NB4 (cell line): ENCODE results near the gene ALDOA.

ENCODE experiments used
- DNase-seq: peaks from one replicate; pipeline ENCODE4 v3.0.0; 2010; ENCODE audit warnings: low read depth
- H3K4me3 ChIP-seq: one replicate; pipeline ENCODE4 v1.5.1; 2011; ENCODE audit warnings: mild to moderate bottlenecking, low read depth, low read length, moderate library complexity
- MYC ChIP-seq: IDR thresholded peaks from 2 replicates; pipeline ENCODE4 v1.6.1; 2011; ENCODE audit warnings: low read depth, low read length
- POLR2A ChIP-seq: IDR thresholded peaks from 2 replicates; pipeline ENCODE4 v1.6.1; 2011; ENCODE audit warnings: mild to moderate bottlenecking; ENCODE audit not compliant: insufficient read length; ENCODE audit errors: extremely low read depth
- TF ChIP-seq, protein P1 (sequence below): IDR thresholded peaks from 2 replicates; pipeline ENCODE4 v1.6.1; 2011; ENCODE audit warnings: low read depth, low read length
- TF ChIP-seq, protein P2 (sequence below): IDR thresholded peaks from one replicate; pipeline ENCODE4 v1.5.1; 2012; ENCODE audit warnings: low read depth, low read length

Gene ALDOA

DNA sequence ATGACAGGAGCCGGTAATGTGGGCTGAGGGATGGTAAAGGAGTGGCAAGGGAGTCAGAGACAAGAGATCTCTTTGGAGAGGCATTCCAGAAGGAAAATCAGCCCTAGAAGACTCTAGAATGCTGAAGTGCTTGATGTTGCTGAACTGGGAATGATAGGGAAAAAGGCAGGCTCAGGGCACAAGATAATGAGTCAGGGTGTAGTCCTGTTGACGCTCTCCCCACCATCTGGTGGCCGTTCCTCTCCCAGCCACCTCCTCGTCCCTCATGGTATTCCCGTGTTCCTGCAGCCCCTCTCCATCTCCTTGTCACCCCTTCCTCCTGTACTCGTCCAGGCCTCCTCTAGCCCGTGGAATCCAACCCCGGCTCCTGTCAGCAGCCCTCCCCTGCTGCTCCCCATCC, 11.1 kb upstream of the ALDOA start:
- no peak overlapping the region for H3K4me3 ChIP-seq
- TF ChIP-seq, protein P1, sequence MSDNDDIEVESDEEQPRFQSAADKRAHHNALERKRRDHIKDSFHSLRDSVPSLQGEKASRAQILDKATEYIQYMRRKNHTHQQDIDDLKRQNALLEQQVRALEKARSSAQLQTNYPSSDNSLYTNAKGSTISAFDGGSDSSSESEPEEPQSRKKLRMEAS, result no peak
- TF ChIP-seq, protein P2, sequence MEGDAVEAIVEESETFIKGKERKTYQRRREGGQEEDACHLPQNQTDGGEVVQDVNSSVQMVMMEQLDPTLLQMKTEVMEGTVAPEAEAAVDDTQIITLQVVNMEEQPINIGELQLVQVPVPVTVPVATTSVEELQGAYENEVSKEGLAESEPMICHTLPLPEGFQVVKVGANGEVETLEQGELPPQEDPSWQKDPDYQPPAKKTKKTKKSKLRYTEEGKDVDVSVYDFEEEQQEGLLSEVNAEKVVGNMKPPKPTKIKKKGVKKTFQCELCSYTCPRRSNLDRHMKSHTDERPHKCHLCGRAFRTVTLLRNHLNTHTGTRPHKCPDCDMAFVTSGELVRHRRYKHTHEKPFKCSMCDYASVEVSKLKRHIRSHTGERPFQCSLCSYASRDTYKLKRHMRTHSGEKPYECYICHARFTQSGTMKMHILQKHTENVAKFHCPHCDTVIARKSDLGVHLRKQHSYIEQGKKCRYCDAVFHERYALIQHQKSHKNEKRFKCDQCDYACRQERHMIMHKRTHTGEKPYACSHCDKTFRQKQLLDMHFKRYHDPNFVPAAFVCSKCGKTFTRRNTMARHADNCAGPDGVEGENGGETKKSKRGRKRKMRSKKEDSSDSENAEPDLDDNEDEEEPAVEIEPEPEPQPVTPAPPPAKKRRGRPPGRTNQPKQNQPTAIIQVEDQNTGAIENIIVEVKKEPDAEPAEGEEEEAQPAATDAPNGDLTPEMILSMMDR, result no peak
- TF ChIP-seq MYC (no peak), POLR2A (no peak)
- no peak for DNase-seq

DNA sequence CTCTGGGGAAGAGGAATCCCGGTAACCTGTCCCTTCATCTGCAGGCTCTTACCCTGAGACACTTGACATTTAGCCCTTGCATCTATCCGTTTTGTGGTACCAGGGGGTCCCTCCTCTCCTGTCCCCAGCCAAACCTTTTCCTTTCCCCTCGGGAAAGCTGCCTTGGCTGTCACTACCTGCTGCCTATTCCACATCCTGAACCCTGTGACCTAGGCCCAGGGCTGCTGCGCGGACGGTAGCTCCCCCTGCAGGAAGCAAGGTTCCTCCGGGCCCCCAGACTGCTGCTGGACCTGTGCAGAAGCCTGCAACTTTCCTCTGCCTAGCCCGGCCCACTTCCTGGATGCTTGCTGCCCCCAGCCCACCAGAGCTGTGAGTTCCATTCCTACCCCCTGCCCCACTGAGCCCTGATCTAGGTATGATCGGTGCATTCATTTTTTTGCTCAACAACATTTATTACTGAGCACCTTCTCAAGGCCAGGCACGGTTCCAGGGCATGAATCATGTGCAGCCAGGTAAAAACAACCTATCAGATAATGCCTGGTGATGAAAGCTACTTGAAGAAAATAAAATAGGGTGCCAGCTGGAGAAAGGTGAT, 10.5 kb upstream of the ALDOA start:
- H3K4me3 ChIP-seq, result no peak overlapping the region
- TF ChIP-seq, protein P2, result peak; percentile 68
- no peak for TF ChIP-seq POLR2A
- DNase-seq, result peak; percentile 59

DNA sequence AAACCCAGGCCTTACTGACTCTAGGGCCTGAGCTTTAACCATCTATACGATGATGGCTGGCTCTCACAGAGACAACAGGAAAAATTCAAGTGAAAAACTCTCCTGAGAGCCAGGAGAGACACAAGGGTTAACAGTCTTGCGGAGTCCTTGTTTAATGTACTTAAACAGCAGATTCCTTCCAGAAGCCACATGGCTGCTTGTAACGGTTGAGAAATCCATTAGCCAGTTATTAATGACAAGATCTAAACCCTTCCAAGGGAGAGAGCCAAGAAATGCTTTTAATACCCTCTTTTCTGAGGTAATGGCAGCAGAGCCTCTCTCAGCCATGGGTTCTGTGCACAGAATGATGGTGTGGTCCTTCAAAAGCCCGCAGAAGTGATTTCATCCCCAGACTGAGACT, 5.2 kb upstream of the ALDOA start:
- no peak for DNase-seq
- TF ChIP-seq MYC (no peak), POLR2A (no peak)
- TF ChIP-seq, protein P2, result no peak
- TF ChIP-seq, protein P1, result no peak
- no peak overlapping the region for H3K4me3 ChIP-seq

DNA sequence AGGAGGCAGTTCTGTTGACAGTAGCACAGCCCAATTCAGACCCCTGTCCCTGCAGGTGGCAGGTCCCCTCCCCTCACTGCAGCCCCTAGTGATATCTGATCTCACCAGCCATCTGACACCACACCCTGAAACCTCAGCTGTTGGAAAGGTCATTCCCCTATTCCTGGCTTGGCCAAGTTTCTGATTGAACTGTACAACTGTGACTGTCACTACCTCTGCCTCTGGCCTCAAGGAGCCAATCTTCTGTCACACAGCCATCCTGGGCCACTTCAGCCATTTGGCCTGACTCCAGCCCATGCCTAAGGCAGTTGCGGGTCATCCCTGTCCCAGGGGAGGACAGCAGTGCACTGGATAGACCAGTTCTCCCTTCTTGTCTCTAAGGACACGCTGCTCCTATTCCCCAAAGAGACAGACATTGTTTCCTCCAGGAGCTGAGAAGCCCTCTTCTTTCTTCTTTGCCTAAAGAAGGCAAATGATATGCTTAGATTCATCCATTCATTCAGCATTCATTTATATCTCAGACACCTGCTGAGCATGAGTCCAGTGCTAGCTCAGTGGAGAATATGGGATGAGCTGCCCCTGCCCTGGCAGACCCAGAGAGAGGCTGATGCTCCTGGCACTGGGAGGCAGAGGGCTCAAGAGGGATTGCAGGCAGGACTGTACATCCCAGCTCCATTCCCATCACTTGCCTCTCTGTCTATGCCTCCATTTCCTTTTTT, 4.6 kb upstream of the ALDOA start:
- TF ChIP-seq, protein P1, result no peak
- TF ChIP-seq MYC, result no peak
- no peak for TF ChIP-seq POLR2A
- TF ChIP-seq, protein P2, result no peak
- no peak for DNase-seq
- H3K4me3 ChIP-seq, result no peak overlapping the region

DNA sequence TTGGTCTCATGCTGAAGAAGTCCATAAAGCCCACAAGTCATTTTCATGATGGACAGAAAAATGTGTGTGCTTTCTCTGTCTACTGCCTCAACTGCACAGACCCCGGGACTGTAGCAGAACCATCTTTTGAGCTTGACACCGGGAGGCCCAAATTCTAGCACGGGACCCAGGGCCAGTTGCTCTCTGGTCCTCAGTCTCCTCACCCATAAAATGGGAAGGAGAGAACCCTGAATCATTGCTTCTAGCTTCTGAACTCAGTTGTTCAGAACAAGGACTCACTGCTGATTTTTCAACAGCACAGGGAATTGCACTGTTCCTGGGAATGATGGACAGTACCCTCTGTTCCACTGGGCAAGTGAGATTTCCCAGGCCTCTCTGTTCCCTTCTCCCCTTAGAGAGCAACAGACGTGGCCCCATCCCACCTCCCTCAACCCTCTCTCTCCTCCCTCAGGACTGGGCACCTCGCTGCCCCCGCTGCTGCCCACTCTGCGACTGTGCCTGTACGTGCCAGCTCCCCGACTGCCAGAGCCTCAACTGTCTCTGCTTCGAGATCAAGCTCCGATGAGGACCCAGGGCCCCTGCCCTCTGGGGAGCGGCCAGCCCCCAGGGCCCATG, 2.2 kb upstream of the ALDOA start:
- H3K4me3 ChIP-seq, result peak overlapping the region; percentile 92
- TF ChIP-seq, protein P2, result no peak
- TF ChIP-seq, protein P1, result no peak
- TF ChIP-seq MYC (no peak), POLR2A (no peak)
- DNase-seq, result no peak
